Measurements from ENCODE around the gene ALOX12.
A peak's percentile ranks its signal among the peaks of the same experiment; 100 is the strongest.

- TF ChIP-seq EP300 (IDR thresholded peaks at IDR 0.05; ENCODE audit: borderline replicate concordance) = peak; percentile 66; the same call in 1 of the 2 replicates
- no peak for TF ChIP-seq RAD21 (IDR thresholded peaks at IDR 0.05; ENCODE audit: low read depth)
- peak; percentile 89 for TF ChIP-seq CEBPB (IDR thresholded peaks at IDR 0.05)
- TF ChIP-seq REST (IDR thresholded peaks at IDR 0.05; ENCODE audit: low read depth) = no peak
- peak; percentile 81 for TF ChIP-seq TCF12 (IDR thresholded peaks at IDR 0.05; ENCODE audit: low read depth)
Measured at GRCh38 chr17:7046127-7046724, 50.4 kb downstream of the ALOX12 start.
